Endothelial cell of umbilical vein (primary cell): ENCODE results near the gene COL4A2. TPM values are rescaled to one million over a fixed set of nuclear protein-coding genes. Genes with fewer than 3 reads are reported as not detected.

ENCODE experiments used
- BruUV-seq: library from RNA; stranded (reverse); fragments of 400-500 nt; replicated peaks from 2 replicates; lab custom pipeline; 2021; lab: Mats Ljungman, UMichigan
- CTCF ChIA-PET: fragments of 300-600, 350-600 bp; sonication (Branson Sonifier 250); formaldehyde crosslinking; loops from one replicate; lab custom pipeline; 2021; ENCODE audit warnings: antibody characterized with exemption, inconsistent platforms; lab: Charles Lee
- POLR2A ChIA-PET: fragments of 300-600, 350-600 bp; sonication (Branson Sonifier 250); formaldehyde crosslinking; loops from one replicate; lab custom pipeline; 2021; ENCODE audit warnings: antibody characterized with exemption, inconsistent platforms; lab: Charles Lee
- DNase-seq: peaks from one replicate; pipeline ENCODE4 v3.0.0-alpha.2; 2011; ENCODE audit warnings: low read depth, low spot score
- FAIRE-seq: peaks from 2 replicates; lab custom pipeline; 2011; peaks lifted over from hg19 to GRCh38; lab: Jason Lieb, UNC
- H2AFZ ChIP-seq: 2 replicates; pipeline ENCODE4 v1.6.0; 2012; ENCODE audit warnings: low read depth, low read length, control low read depth, inconsistent platforms
- H3K27ac ChIP-seq: 2 replicates; pipeline ENCODE4 v1.5.1; 2011; ENCODE audit warnings: low read depth, mild to moderate bottlenecking, control low read depth, low read length, moderate library complexity; ENCODE audit not compliant: insufficient read depth
- H3K27me3 ChIP-seq, 2 experiments: 2 replicates each; pipeline versions ENCODE4 v1.6.0 to v1.6.1; 2011; ENCODE audit warnings: low read length in 2 of 2, mixed read lengths in 1 of 2; ENCODE audit not compliant: control insufficient read depth in 2 of 2, insufficient read depth in 2 of 2
- H3K36me3 ChIP-seq, 2 experiments: 2 replicates in 1 of 2; 3 replicates in 1 of 2; pipeline ENCODE4 v1.5.1; 2011; ENCODE audit warnings: low read length in 2 of 2, mild to moderate bottlenecking in 1 of 2, moderate library complexity in 1 of 2; ENCODE audit not compliant: control insufficient read depth in 2 of 2, insufficient read depth in 2 of 2; ENCODE audit errors: extremely low read depth in 1 of 2
- H3K4me1 ChIP-seq: 3 replicates; pipeline ENCODE4 v1.5.1; 2011; ENCODE audit warnings: mild to moderate bottlenecking, low read length; ENCODE audit not compliant: control insufficient read depth, insufficient read depth; ENCODE audit errors: extremely low read depth
- H3K4me2 ChIP-seq: 2 replicates; pipeline ENCODE4 v1.6.1; 2011; ENCODE audit warnings: low read length, control low read depth, mixed read lengths; ENCODE audit not compliant: insufficient read depth
- H3K4me3 ChIP-seq, 3 experiments: fragments of 200-600 bp in 1 of 3; sonication (generic), shearing (Covaris generic) in 1 of 3; replicated peaks in 1 of 3; 2 replicates each; pipeline ENCODE4 v1.5.1; 2011 to 2016; ENCODE audit warnings: control low read depth in 3 of 3, low read length in 3 of 3, mild to moderate bottlenecking in 2 of 3, inconsistent platforms in 1 of 3, low read depth in 1 of 3, moderate library complexity in 1 of 3; ENCODE audit not compliant: insufficient read depth in 1 of 3
- H3K79me2 ChIP-seq: 2 replicates; pipeline ENCODE4 v1.6.0; 2012; ENCODE audit warnings: low read length, inconsistent platforms; ENCODE audit not compliant: control insufficient read depth, insufficient read depth
- H3K9ac ChIP-seq: replicated peaks from 2 replicates; pipeline ENCODE3; 2011; ENCODE audit warnings: low read length, control low read depth; ENCODE audit not compliant: insufficient read depth; ENCODE audit errors: extremely low read depth
- H3K9me1 ChIP-seq: replicated peaks from 3 replicates; pipeline ENCODE4 v1.6.0; 2011; ENCODE audit warnings: mild to moderate bottlenecking, low read length; ENCODE audit not compliant: control insufficient read depth, insufficient read depth; ENCODE audit errors: extremely low read depth
- H3K9me3 ChIP-seq: replicated peaks from 2 replicates; pipeline ENCODE4 v1.5.1; 2012; ENCODE audit warnings: low read length, inconsistent platforms; ENCODE audit not compliant: control insufficient read depth, insufficient read depth
- H4K20me1 ChIP-seq: replicated peaks from 2 replicates; pipeline ENCODE3; 2011; ENCODE audit warnings: mild to moderate bottlenecking, low read length; ENCODE audit not compliant: control insufficient read depth, insufficient read depth; ENCODE audit errors: extremely low read depth
- CTCF ChIP-seq, 2 donors: IDR thresholded peaks; 1 replicate in 1 of 2; 2 replicates in 1 of 2; pipeline ENCODE4 v1.5.1; 2011; ENCODE audit warnings: low read length in 2 of 2, mild to moderate bottlenecking in 2 of 2, moderate library complexity in 2 of 2, control low read depth in 1 of 2, inconsistent platforms in 1 of 2, low read depth in 1 of 2; ENCODE audit not compliant: insufficient read depth in 1 of 2; ENCODE audit errors: extremely low read depth in 1 of 2
- EZH2 ChIP-seq: IDR thresholded peaks from 2 replicates; pipeline ENCODE4 v1.6.1; 2012; ENCODE audit warnings: borderline replicate concordance, low read depth, mild to moderate bottlenecking, moderate library complexity, low read length, inconsistent platforms; ENCODE audit not compliant: severe bottlenecking
- FOS ChIP-seq: IDR thresholded peaks from 2 replicates; pipeline ENCODE4 v1.6.1; 2011; ENCODE audit warnings: mild to moderate bottlenecking, low read length, moderate library complexity, borderline replicate concordance; ENCODE audit not compliant: insufficient read depth
- GATA2 ChIP-seq: IDR thresholded peaks from 2 replicates; pipeline ENCODE4 v1.7.0; 2011; ENCODE audit warnings: low read depth, mild to moderate bottlenecking, moderate library complexity, mixed read lengths, low read length; ENCODE audit not compliant: insufficient read length, insufficient read depth
- JUN ChIP-seq: IDR thresholded peaks from 2 replicates; pipeline ENCODE4 v1.6.1; 2011; ENCODE audit warnings: borderline replicate concordance, low read depth; ENCODE audit not compliant: insufficient read length, insufficient read depth
- MYC ChIP-seq: IDR thresholded peaks from one replicate; pipeline ENCODE4 v1.6.1; 2011; ENCODE audit warnings: mild to moderate bottlenecking, low read depth, low read length
- POLR2A ChIP-seq: IDR thresholded peaks from 2 replicates; pipeline ENCODE4 v1.6.1; 2012; ENCODE audit warnings: low read depth, mild to moderate bottlenecking, control low read depth, low read length
- POLR2AphosphoS5 ChIP-seq: IDR thresholded peaks from 2 replicates; pipeline ENCODE4 v1.6.1; 2012; ENCODE audit warnings: low read depth, mild to moderate bottlenecking, control low read depth, low read length, moderate library complexity; ENCODE audit not compliant: insufficient read depth
- dilution Hi-C: fragments of 300-500 bp; cut with MboI; formaldehyde crosslinking; loops from one replicate; pipeline ENCODE4 v1.15.0; 2019; ENCODE audit warnings: low sequenced_read_pairs; ENCODE audit not compliant: extremely low pct_ligation_motif_present
- intact Hi-C: fragments of 100-400 bp; cut with micrococcal nuclease; formaldehyde crosslinking; loops from one replicate; pipeline ENCODE4 v1.10.0; 2022
- polyA plus RNA-seq, 4 experiments: library from polyadenylated mRNA; depleted of rRNA in 3 of 4; stranded (reverse) in 3 of 4; unstranded in 1 of 4; fragments of >200 nt; gene quantifications; 2 replicates each; pipeline versions ENCODE4 v1.2.1 to v1.2.3, GENCODE V29; 2011 to 2012; ENCODE audit warnings: missing spikeins in 1 of 4
- total RNA-seq: library from RNA; stranded (reverse); gene quantifications from 2 replicates; pipeline ENCODE4 v1.2.3, GENCODE V29; 2021
- TF ChIP-seq, protein P1 (sequence below): IDR thresholded peaks from 2 replicates; pipeline ENCODE4 v1.6.1; 2011; ENCODE audit not compliant: insufficient read depth, insufficient read length

COL4A2 gene
- total and polyA plus RNA-seq, 2 donors (not counting 3 experiments of a cell fraction or from before 2014, with no cell fraction given) = 792 to 940 TPM

- Histone ChIP-seq H3K9me3 (no peaks in the 10 kb centered on the region), H3K4me2 (peak overlapping the region; percentile 38), H3K27ac (peak overlapping the region; percentile 10), H3K9ac (no peak overlapping the region), H3K79me2 (no peaks in the 10 kb centered on the region), H3K36me3 (peaks cover 33 to 42% of the 10 kb centered on the region in 2 experiments), H3K27me3 (no peaks in the 10 kb centered on the region), H3K4me3 (no peak overlapping the region), H4K20me1 (no peaks in the 10 kb centered on the region), H3K4me1 (peaks cover 11% of the 10 kb centered on the region), H2AFZ (no peak overlapping the region), H3K9me1 (no peaks in the 10 kb centered on the region)
- intact Hi-C loops (no loop called here), dilution Hi-C loops (no loop called here)
- ChIA-PET POLR2A (interaction anchor here (0.5 kb wide), 1 partner anchor 201 kb away, joined by 4 read pairs; no protein-coding TSS in a partner anchor), CTCF (interaction anchor here (0.9 to 1.6 kb wide), 9 partner anchors 11 to 223 kb away, joined by 3 to 6 read pairs (median 3); no protein-coding TSS in a partner anchor)
- DNase-seq = no peak
- no peak for FAIRE-seq
- BruUV-seq = no TSS peak
- TF ChIP-seq, protein P1, sequence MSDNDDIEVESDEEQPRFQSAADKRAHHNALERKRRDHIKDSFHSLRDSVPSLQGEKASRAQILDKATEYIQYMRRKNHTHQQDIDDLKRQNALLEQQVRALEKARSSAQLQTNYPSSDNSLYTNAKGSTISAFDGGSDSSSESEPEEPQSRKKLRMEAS = no peak
- TF ChIP-seq FOS (no peak), JUN (no peak), GATA2 (no peak), CTCF (IDR thresholded peaks at IDR 0.05; ENCODE audit: extremely low read depth in 1 of 2, insufficient read depth in 1 of 2, low read depth in 1 of 2, low read length in 2 of 2) (no peak), POLR2AphosphoS5 (no peak), MYC (no peak), POLR2A (no peak), EZH2 (no peak)
Observed at GRCh38 chr13:110443622-110444225, 136.6 kb downstream of the COL4A2 start.
